NCI-H1417 treated with DMSO at 0.1 percent for 48 hours (cell line): ENCODE measurements around the gene SCO1.
"Not testable (repeated sequence)": the region's sequence is repeated elsewhere in the genome, so short reads cannot be mapped to it uniquely, and the experiment has no call there.

Source experiments
- DNase-seq: peaks from one replicate; lab custom pipeline; 2025; lab: John Stamatoyannopoulos, UW

Gene SCO1

DNA sequence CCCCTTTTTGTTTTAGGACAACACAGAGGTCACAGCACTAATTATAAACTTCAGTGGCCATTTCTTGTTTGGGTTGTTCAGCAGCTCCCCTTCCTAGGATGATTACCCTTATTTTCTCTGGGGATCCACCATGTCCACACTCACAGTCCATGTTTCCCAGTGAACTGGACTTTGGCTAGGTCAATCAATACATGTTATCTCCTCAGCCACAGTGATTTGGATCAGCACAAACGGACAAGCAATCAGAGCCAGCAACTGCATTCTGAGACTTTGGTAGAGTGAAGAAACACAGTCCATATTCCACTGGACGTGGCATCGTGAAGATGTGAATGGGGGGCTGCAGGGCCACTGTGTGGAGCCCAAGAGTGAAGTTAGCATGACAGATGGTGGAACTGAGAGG lies 27.9 kb upstream of the SCO1 start:
- no peak for DNase-seq

GRCh38 chr17:10724546-10725195 lies 27.3 kb upstream of the SCO1 start:
- DNase-seq = no peak

GRCh38 chr17:10718547-10718946 lies 21.2 kb upstream of the SCO1 start:
- no peak for DNase-seq

- DNase-seq = no peak
Measured at GRCh38 chr17:10716218-10716617, 18.9 kb upstream of the SCO1 start.

DNA sequence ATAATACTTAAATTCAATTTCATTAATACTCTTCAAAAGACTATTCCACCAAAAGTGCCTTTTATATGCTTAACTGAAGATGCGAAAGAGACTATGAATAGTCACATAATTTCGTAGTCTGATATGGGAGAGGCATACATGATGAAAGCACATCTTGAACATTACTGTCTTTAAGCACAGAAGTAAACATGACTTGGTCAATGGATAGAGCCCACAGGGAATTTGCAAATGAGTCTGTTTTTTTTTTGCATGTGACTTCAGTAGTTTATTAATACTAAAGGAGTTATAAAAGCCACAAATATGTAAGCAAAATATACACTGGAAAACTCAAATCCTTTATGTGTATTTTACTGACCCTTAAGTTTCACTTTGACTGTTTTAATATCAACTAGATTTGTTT lies 16.0 kb upstream of the SCO1 start:
- DNase-seq = no peak

- DNase-seq = no peak
Measured at GRCh38 chr17:10705727-10706126, 8.4 kb upstream of the SCO1 start.

- no peak for DNase-seq
Measured at GRCh38 chr17:10702574-10702973, 5.2 kb upstream of the SCO1 start.

DNA sequence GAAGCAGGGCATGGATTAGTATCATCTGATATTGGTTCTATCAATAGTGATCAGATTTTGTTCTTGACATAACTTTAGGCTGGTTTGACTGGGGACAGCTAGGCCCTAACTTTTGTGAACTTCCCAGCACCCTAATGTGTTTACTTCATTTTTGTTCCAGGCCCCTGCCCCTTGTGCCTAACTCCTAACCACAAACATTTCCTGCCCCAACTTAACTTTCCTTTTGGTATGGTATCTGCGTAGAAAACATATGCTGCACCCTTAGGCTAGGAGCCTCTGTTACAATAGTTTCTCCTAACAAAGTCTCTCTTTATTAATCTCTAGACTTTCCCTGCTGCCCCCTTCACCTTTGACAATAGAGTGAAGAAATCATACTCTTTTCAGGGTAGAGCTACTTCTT lies 2.5 kb upstream of the SCO1 start:
- no peak for DNase-seq

DNA sequence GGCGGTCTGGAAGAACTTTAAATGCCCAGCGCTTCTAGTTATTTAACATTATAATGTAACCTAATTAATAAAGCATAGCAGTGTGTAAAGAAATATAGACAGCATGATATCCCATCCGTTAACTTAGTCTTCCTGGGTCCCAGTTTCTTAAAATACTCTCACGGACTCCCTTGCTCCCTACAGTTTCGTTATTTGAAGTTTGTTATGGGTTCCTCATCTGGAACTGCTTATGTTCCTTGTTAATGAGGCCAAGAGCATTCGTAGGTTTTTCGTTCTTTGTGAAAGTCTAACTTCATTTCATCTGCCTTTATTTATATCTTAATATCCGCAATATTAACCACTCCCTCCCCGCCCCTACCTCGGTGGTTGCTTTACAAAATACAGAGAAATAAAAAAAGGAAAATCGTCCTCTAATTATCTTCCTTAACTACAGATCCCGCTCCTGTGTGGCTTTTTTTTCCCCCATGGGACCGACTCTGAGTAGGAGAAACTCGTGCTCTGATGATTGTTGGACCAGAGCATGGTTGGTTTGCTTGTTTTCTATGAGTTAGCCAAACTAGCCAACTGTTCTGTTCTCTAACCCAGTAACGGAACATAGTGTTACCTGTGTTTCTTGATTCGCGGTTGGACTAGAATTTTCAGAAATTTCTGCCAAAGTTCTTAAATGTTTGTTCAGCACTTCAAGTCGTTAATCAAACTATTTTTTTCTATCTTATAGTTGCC lies 924 bp upstream of the SCO1 start:
- DNase-seq = no peak

DNA sequence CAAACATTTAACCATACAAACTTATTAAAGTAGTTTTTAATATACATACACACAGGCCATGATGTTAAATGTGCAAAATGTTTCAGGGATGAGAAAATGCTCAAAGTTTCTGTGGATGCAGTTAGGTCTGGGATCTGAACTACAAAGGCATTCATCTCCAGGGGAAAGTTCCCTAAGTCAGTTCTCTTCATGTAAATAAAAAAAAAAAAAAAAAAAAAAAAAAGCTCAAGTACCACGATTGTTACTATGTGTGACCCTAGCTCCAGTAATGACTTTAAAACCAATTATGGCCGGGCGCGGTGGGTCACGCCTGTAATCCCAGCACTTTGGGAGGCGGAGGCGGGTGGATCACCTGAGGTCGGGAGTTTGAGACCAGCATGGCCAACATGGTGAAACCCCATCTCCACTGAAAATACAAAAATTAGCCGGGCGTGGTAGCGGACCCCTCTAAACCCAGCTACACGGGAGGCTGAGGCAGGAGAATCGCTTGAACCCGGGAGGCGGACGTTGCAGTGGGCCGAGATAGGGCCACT lies 1.4 kb downstream of the SCO1 start:
- DNase-seq = not testable (repeated sequence)

GRCh38 chr17:10687499-10687898 lies 9.8 kb downstream of the SCO1 start:
- DNase-seq = no peak

GRCh38 chr17:10683853-10684252 lies 13.5 kb downstream of the SCO1 start:
- DNase-seq = no peak

- no peak for DNase-seq
Measured at GRCh38 chr17:10681866-10682446, 15.4 kb downstream of the SCO1 start.

- no peak for DNase-seq
Measured at GRCh38 chr17:10674704-10675103, 22.6 kb downstream of the SCO1 start.

DNA sequence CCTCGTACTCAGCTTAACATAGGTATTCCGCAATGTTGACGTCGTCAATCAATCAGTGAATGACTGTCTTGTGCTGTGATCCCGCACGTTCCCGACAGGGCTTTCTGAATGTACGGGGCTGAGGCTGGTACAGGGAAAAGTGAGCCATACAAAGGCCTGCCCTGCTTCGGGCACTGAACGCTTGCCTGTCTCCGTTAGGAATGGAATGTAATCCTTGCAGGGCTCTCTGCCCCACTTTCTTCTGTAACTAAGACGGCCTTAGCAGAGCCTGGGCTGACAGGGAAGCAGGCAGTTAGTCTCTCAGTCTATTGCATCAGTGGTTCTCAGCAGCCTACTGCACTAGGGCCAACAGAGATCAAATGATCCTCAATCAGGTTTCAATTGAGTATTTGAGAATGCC lies 24.0 kb downstream of the SCO1 start:
- no peak for DNase-seq

DNA sequence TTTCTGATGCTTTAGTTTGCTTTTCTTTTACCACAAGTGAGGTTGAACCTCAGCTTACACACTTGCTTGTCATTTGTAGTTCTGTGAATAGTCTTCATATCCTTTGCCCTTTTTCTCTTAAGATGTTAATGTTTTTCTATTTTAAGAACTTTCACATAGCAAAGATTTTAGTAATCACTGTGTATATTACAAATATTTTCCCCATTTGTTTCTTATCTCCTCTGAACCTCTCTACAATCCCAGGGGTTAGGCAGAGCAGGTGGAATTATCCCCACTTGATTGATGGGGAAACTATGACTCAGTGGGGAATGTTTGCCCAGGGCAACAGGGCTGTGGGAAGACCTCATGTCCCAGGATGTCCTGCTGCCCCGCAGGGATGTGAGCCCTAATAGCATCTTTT lies 28.6 kb downstream of the SCO1 start:
- no peak for DNase-seq

- DNase-seq = no peak
Measured at GRCh38 chr17:10666906-10667305, 30.4 kb downstream of the SCO1 start.

- DNase-seq = no peak
Measured at GRCh38 chr17:10664571-10664970, 32.8 kb downstream of the SCO1 start.

GRCh38 chr17:10663231-10663630 lies 34.1 kb downstream of the SCO1 start:
- DNase-seq = no peak

- DNase-seq = no peak
Measured at GRCh38 chr17:10661437-10661836, 35.9 kb downstream of the SCO1 start.

DNA sequence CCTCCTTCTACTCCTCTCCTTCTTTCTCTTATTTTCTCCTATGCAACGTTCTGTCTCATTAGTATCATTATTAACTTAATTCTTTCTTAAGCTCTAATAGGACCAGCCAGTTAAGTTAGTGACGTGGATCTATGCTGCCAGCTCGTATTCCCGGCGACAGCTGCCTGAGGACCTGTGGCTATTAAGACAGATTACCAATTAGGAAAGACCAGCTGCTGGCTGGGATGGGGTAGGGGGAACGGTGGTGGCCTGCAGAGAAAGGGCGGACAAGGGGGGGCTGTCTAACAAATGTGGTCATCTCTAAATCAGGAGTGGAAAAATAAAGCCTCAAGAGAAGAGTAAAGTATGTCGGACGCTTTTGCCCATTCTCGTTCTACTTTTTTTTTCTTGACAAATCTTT lies 39.5 kb downstream of the SCO1 start:
- no peak for DNase-seq

DNA sequence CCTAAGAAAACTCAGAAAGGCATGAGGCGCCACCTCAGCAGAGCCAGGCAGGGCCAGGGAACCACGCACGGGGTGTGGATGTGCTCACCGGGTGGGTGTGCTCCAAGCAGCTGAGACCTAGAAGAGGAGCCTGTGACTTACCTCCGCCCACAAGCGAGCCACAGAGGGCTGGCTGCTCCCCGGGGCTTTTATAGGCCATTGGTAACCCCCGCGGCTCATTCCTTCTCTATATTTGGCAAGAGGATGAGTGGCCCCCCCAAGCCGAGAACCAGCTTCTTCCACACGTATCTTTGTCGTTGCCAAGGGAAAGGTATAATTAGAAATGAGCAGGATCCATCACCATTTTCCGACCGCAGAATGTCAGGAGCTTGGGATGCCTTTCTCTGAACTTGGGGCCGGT lies 40.2 kb downstream of the SCO1 start, which contains the start of gene MYH3:
TSS of gene MYH3 (minus strand) at position 162 of the 400 bp plus-strand sequence. CDS start 2,245 bp downstream, outside the sequence.
- DNase-seq = no peak

DNA sequence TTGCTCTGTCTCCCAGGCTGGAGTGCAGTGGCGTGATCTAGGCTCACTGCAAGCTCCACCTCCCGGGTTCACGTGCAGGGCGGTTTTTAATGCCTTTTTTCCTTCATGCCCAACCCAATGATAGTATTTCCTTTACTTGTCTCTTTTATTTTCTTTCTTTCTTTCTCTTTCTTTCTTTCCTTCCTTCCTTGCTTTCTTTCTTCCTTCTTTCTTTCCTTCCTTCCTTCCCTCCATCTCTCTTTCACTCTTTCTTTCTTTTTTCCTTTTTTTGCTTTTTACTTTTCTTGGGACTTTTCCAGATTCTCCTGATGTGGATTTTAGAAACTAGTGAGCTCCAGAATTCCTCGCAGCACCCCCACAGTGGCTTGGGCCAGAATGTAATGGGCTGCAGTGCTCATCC lies 43.3 kb downstream of the SCO1 start:
- DNase-seq = no peak
